Islet precursor cell (in vitro differentiated cells): ENCODE measurements around the gene DACT3.
A peak's percentile ranks its signal among the peaks of the same experiment; 100 is the strongest.
"Not testable (repeated sequence)": the region's sequence is repeated elsewhere in the genome, so short reads cannot be mapped to it uniquely, and the experiment has no call there.

ENCODE experiments used
- DNase-seq: peaks from one replicate; pipeline ENCODE4 v3.0.0-alpha.2; 2018

The DACT3 gene

GRCh38 chr19:46633130-46633529, 27.9 kb downstream of the DACT3 start:
- no peak for DNase-seq

- no peak for DNase-seq
These were observed 29.5 kb downstream of the DACT3 start for GRCh38 chr19:46631481-46631880.

GRCh38 chr19:46630586-46631205, 30.3 kb downstream of the DACT3 start:
- DNase-seq: peak; percentile 46

- peak; percentile 71 for DNase-seq
These were observed 31.4 kb downstream of the DACT3 start for GRCh38 chr19:46629546-46630025.

- DNase-seq: not testable (repeated sequence)
These were observed 32.0 kb downstream of the DACT3 start for GRCh38 chr19:46628970-46629369.

- no peak for DNase-seq
These were observed 34.5 kb downstream of the DACT3 start for GRCh38 chr19:46626446-46626845.

- DNase-seq: no peak
These were observed 35.3 kb downstream of the DACT3 start for GRCh38 chr19:46625731-46626130.

- peak; percentile 74 for DNase-seq
These were observed 35.9 kb downstream of the DACT3 start, which contains the start of gene PTGIR for GRCh38 chr19:46624958-46625661. TSS of gene PTGIR (minus strand) at chr19:46625089. CDS start at chr19:46624225, 864 bp downstream.

- DNase-seq: no peak
These were observed 37.0 kb downstream of the DACT3 start for GRCh38 chr19:46623915-46624502.

- DNase-seq: no peak
These were observed 38.9 kb downstream of the DACT3 start for GRCh38 chr19:46622118-46622446.

- peak; percentile 64 for DNase-seq
These were observed 39.5 kb downstream of the DACT3 start for GRCh38 chr19:46621191-46622117.

- DNase-seq: peak; percentile 55
These were observed 40.3 kb downstream of the DACT3 start for GRCh38 chr19:46620716-46621115.

GRCh38 chr19:46620267-46620666, 40.7 kb downstream of the DACT3 start:
- no peak for DNase-seq

- no peak for DNase-seq
These were observed 42.2 kb downstream of the DACT3 start for GRCh38 chr19:46618670-46619231.

GRCh38 chr19:46617601-46618000, 43.4 kb downstream of the DACT3 start:
- no peak for DNase-seq

GRCh38 chr19:46616631-46617322, 44.2 kb downstream of the DACT3 start:
- peak; percentile 85 for DNase-seq

GRCh38 chr19:46615966-46616365, 45.0 kb downstream of the DACT3 start:
- no peak for DNase-seq

- peak; percentile 88 for DNase-seq
These were observed 46.8 kb downstream of the DACT3 start for GRCh38 chr19:46614114-46614722.

- DNase-seq: no peak
These were observed 47.5 kb downstream of the DACT3 start for GRCh38 chr19:46613525-46613924.

GRCh38 chr19:46611776-46612175, 49.2 kb downstream of the DACT3 start:
- DNase-seq: no peak
